HEK293 (cell line): ENCODE results near the gene CCDC43.
"Not testable (repeated sequence)": the region's sequence is repeated elsewhere in the genome, so short reads cannot be mapped to it uniquely, and the experiment has no call there.

Experiments
- CTCF ChIA-PET: fragments of 350-600 bp; formaldehyde crosslinking; extraction: SDS; loops from one replicate; lab custom pipeline; 2021; ENCODE audit warnings: antibody characterized with exemption; lab: Yijun Ruan, JAX
- POLR2A ChIA-PET: fragments of 300-600 bp; formaldehyde crosslinking; extraction: SDS; loops from one replicate; lab custom pipeline; 2020; ENCODE audit warnings: antibody characterized with exemption, inconsistent platforms; lab: Yijun Ruan, JAX
- H3K27ac ChIP-seq: fragments of 200-500 bp; sonication (Bioruptor generic); 2 replicates; pipeline ENCODE4 v1.5.1; 2014; ENCODE audit warnings: low read depth, low read length, control low read depth, inconsistent platforms; ENCODE audit errors: extremely low read depth
- H3K36me3 ChIP-seq, 2 experiments: fragments of 200-500 bp in 1 of 2; sonication (Bioruptor generic) in 1 of 2; 1 replicate in 1 of 2; 2 replicates in 1 of 2; pipeline ENCODE4 v1.5.1; 2014 to 2017; ENCODE audit warnings: inconsistent platforms in 2 of 2, low read length in 2 of 2; ENCODE audit not compliant: control insufficient read depth in 2 of 2, insufficient read depth in 1 of 2
- H3K4me1 ChIP-seq: fragments of 200-500 bp; sonication (Bioruptor generic); 2 replicates; pipeline ENCODE4 v1.5.1; 2014; ENCODE audit warnings: mild to moderate bottlenecking, low read length, inconsistent platforms; ENCODE audit not compliant: control insufficient read depth, insufficient read depth
- H3K4me3 ChIP-seq: 2 replicates; pipeline ENCODE4 v1.5.1; 2011; ENCODE audit warnings: low read depth, mild to moderate bottlenecking, control low read depth, low read length, moderate library complexity
- H3K9me3 ChIP-seq: fragments of 200-500 bp; sonication (Bioruptor generic); 2 replicates; pipeline ENCODE4 v1.5.1; 2014; ENCODE audit warnings: low read depth, low read length, inconsistent platforms; ENCODE audit not compliant: control insufficient read depth, insufficient read depth
- FEZF1 ChIP-seq: fragments of 450-650 bp; formaldehyde crosslinking; IDR thresholded peaks from 2 replicates; pipeline ENCODE4 v1.5.1; 2016; ENCODE audit warnings: missing biosample characterization, missing genetic modification characterization
- KLF7 ChIP-seq: fragments of 450-650 bp; formaldehyde crosslinking; IDR thresholded peaks from 2 replicates; pipeline ENCODE4 v1.5.1; 2016; ENCODE audit warnings: missing biosample characterization, missing genetic modification characterization, borderline replicate concordance
- SETDB1 ChIP-seq: IDR thresholded peaks from one replicate; pipeline ENCODE4 v1.6.1; 2017; ENCODE audit warnings: mild to moderate bottlenecking, low read length, moderate library complexity, mixed read lengths; ENCODE audit not compliant: insufficient read length
- WT1 ChIP-seq: fragments of 450-650 bp; formaldehyde crosslinking; IDR thresholded peaks from 2 replicates; pipeline ENCODE4 v1.5.1; 2016; ENCODE audit warnings: missing biosample characterization, missing genetic modification characterization
- ZBTB8A ChIP-seq: fragments of 450-650 bp; formaldehyde crosslinking; IDR thresholded peaks from 2 replicates; pipeline ENCODE4 v1.5.1; 2016; ENCODE audit warnings: missing biosample characterization, missing genetic modification characterization
- ZNF10 ChIP-seq: fragments of 450-650 bp; formaldehyde crosslinking; IDR thresholded peaks from 2 replicates; pipeline ENCODE4 v1.5.1; 2017; ENCODE audit warnings: missing biosample characterization, missing genetic modification characterization
- ZNF394 ChIP-seq: fragments of 450-650 bp; formaldehyde crosslinking; IDR thresholded peaks from 2 replicates; pipeline ENCODE4 v1.5.1; 2016; ENCODE audit warnings: missing biosample characterization, missing genetic modification characterization, mild to moderate bottlenecking, moderate library complexity, borderline replicate concordance
- ZNF555 ChIP-seq: fragments of 450-650 bp; formaldehyde crosslinking; conservative IDR thresholded peaks from 2 replicates; pipeline ENCODE4 v1.5.1; 2017; ENCODE audit warnings: missing biosample characterization, mild to moderate bottlenecking, missing genetic modification characterization, inconsistent platforms
- ZNF621 ChIP-seq: fragments of 450-650 bp; formaldehyde crosslinking; IDR thresholded peaks from 2 replicates; pipeline ENCODE4 v1.5.1; 2017; ENCODE audit warnings: missing biosample characterization, missing genetic modification characterization
- ZNF654 ChIP-seq: fragments of 450-650 bp; formaldehyde crosslinking; IDR thresholded peaks from 2 replicates; pipeline ENCODE4 v1.5.1; 2016; ENCODE audit warnings: low read depth, missing biosample characterization, missing genetic modification characterization
- ZNF660 ChIP-seq: fragments of 450-650 bp; IDR thresholded peaks from 2 replicates; pipeline ENCODE4 v1.5.1; 2018; ENCODE audit warnings: missing biosample characterization, mild to moderate bottlenecking, missing genetic modification characterization
- TF ChIP-seq, protein P1 (sequence below): fragments of 450-650 bp; formaldehyde crosslinking; IDR thresholded peaks from 2 replicates; pipeline ENCODE4 v1.5.1; 2016; ENCODE audit warnings: missing biosample characterization, missing genetic modification characterization
- TF ChIP-seq, protein P2 (sequence below): fragments of 450-650 bp; formaldehyde crosslinking; IDR thresholded peaks from 2 replicates; pipeline ENCODE4 v1.5.1; 2017; ENCODE audit warnings: missing biosample characterization, missing genetic modification characterization
- TF ChIP-seq, protein P3 (sequence below): fragments of 450-650 bp; formaldehyde crosslinking; IDR thresholded peaks from 2 replicates; pipeline ENCODE4 v1.5.0; 2017; ENCODE audit warnings: missing biosample characterization, missing genetic modification characterization, borderline replicate concordance
- TF ChIP-seq, protein P4 (sequence below): fragments of 450-650 bp; formaldehyde crosslinking; IDR thresholded peaks from 2 replicates; pipeline ENCODE4 v1.5.1; 2017; ENCODE audit warnings: missing biosample characterization, missing genetic modification characterization

CCDC43 gene

DNA sequence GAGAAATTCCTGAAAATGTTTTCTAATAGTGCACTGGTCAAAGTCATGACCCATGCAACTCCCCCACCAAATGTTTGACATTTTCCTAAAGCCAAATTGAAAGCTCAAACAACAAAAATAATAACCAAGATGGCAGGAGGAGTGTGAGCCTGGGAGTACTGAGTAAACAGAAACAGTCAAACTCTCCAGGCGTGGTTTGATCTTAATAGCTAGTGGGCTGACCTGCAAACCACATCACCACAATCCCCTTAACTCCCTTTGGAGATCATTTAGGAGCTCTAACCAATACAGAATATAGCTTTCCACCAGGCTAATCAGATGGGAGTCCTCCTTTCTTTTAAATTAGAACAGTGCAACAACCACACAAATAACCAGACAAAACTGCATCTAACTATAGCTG is 52.5 kb downstream of the CCDC43 start:
- no peak overlapping the region for H3K27ac ChIP-seq
- H3K4me1 ChIP-seq = no peaks in the 10 kb centered on the region
- ChIA-PET CTCF (interaction anchor here (0.6 to 3.9 kb wide), 28 partner anchors 9 to 693 kb away, joined by 3 to 86 read pairs (median 3); partner anchors contain the start of genes FAM171A2, FZD2, GPATCH8 and MEIOC), POLR2A (interaction anchor here (1.1 to 1.7 kb wide), 2 partner anchors 27 to 80 kb away, joined by 3 read pairs; partner anchors contain the start of gene FZD2)
- no peaks in the 10 kb centered on the region for H3K36me3 ChIP-seq
- no peaks in the 10 kb centered on the region for H3K9me3 ChIP-seq
- TF ChIP-seq WT1 (tag by site-specific recombination) (peak; percentile 69; the same call in 1 of the 2 replicates), ZNF394 (tag by site-specific recombination) (no peak)
- TF ChIP-seq, all 188 proteins: peak for 1
- no peak overlapping the region for H3K4me3 ChIP-seq

DNA sequence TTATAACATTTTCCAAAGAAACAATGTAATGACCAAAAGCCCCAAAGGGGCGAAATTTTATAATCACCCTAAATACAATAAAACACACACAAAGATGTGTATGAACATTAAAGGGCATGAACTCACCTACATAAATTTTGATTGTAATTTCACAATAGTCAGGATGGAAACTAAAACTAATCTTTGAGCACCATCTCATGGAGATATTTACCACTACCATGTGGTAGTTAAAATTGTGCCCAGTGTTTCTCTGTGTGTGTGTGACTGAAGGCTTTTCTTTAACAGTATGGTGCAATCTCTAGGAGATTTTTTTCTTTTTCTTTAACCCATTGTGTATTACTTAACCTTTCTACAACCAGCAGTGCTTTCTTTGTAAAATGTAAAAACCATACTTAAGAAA is 53.0 kb downstream of the CCDC43 start:
- H3K27ac ChIP-seq = no peak overlapping the region
- ChIA-PET CTCF (interaction anchor here (0.6 to 3.9 kb wide), 14 partner anchors 9 to 693 kb away, joined by 3 to 86 read pairs (median 3); partner anchors contain the start of genes FAM171A2, FZD2 and MEIOC), POLR2A (interaction anchor here (1.1 to 1.7 kb wide), 2 partner anchors 26 to 80 kb away, joined by 3 read pairs; partner anchors contain the start of gene FZD2)
- TF ChIP-seq ZNF654 (tag by site-specific recombination) = peak; percentile 66
- no peak for TF ChIP-seq ZBTB8A (tag by site-specific recombination)
- TF ChIP-seq, protein P1, sequence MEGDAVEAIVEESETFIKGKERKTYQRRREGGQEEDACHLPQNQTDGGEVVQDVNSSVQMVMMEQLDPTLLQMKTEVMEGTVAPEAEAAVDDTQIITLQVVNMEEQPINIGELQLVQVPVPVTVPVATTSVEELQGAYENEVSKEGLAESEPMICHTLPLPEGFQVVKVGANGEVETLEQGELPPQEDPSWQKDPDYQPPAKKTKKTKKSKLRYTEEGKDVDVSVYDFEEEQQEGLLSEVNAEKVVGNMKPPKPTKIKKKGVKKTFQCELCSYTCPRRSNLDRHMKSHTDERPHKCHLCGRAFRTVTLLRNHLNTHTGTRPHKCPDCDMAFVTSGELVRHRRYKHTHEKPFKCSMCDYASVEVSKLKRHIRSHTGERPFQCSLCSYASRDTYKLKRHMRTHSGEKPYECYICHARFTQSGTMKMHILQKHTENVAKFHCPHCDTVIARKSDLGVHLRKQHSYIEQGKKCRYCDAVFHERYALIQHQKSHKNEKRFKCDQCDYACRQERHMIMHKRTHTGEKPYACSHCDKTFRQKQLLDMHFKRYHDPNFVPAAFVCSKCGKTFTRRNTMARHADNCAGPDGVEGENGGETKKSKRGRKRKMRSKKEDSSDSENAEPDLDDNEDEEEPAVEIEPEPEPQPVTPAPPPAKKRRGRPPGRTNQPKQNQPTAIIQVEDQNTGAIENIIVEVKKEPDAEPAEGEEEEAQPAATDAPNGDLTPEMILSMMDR (tag by site-specific recombination) = peak; percentile 63; the same call in 1 of the 2 replicates
- no peak for TF ChIP-seq ZNF10
- peak; percentile 22; the same call in 1 of the 2 replicates for TF ChIP-seq ZNF660
- H3K36me3 ChIP-seq = no peaks in the 10 kb centered on the region
- no peak overlapping the region for H3K4me3 ChIP-seq
- no peaks in the 10 kb centered on the region for H3K9me3 ChIP-seq
- no peaks in the 10 kb centered on the region for H3K4me1 ChIP-seq

DNA sequence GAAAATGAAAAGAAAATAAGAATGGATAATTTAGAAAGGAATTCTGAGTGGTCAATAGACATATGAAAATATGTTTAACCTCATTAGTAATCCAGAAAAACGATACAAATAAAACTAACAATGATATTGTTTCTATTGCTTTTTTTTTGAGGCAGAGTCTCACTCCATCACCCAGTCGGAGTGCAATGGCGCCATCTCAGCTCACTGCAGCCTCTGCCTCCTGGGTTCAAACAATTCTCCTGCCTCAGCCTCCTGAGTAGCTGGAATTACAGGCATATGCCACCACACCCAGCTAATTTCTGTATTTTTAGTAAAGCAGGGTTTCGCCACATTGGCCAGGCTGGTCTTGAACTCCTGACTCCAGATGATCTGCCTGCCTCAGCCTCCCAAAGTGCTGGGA is 55.2 kb downstream of the CCDC43 start:
- H3K4me3 ChIP-seq, H3K4me1 ChIP-seq, POLR2A ChIA-PET, H3K9me3 ChIP-seq, H3K27ac ChIP-seq, H3K36me3 ChIP-seq: not testable (repeated sequence)
- CTCF ChIA-PET = interaction anchor here (0.6 to 6.8 kb wide), 6 partner anchors 13 to 111 kb away, joined by 3 to 100 read pairs (median 4); partner anchors contain the start of gene MEIOC
- TF ChIP-seq, protein P1 (tag by site-specific recombination) = 0 out of 2 replicates have a peak, but pooled peaks have one; percentile 29

DNA sequence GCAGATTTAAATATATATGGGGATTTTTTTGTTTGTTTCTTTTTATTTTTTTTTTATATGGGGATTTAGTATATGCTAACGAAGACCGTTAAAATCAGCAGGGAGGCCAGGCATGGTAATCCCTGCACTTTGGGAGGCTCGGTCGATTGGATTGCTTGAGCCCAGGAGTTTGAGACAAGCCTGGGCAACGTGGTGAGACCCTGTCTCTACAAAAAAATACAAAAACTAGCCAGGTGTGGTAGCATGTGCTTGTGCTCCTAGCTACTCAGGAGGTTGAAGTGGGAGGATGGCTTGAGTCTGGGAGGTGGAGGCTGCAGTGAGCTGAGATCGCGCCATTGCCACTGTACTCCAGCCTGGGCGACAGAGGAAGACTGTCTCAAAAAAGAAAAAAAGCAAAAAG is 55.6 kb downstream of the CCDC43 start:
- H3K4me3 ChIP-seq = no peak overlapping the region
- ChIA-PET POLR2A (no interaction called here), CTCF (interaction anchor here (0.6 to 6.8 kb wide), 5 partner anchors 12 to 103 kb away, joined by 3 to 100 read pairs (median 4); no protein-coding TSS in a partner anchor)
- TF ChIP-seq ZNF555 (tag by site-specific recombination) = no peak
- TF ChIP-seq KLF7 (tag by site-specific recombination) = no peak
- TF ChIP-seq ZNF621 (tag by site-specific recombination) = no peak
- no peak for TF ChIP-seq FEZF1 (tag by site-specific recombination)
- TF ChIP-seq, protein P2, sequence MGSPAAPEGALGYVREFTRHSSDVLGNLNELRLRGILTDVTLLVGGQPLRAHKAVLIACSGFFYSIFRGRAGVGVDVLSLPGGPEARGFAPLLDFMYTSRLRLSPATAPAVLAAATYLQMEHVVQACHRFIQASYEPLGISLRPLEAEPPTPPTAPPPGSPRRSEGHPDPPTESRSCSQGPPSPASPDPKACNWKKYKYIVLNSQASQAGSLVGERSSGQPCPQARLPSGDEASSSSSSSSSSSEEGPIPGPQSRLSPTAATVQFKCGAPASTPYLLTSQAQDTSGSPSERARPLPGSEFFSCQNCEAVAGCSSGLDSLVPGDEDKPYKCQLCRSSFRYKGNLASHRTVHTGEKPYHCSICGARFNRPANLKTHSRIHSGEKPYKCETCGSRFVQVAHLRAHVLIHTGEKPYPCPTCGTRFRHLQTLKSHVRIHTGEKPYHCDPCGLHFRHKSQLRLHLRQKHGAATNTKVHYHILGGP (tag by site-specific recombination) = no peak
- no peak for TF ChIP-seq SETDB1
- TF ChIP-seq, protein P3, sequence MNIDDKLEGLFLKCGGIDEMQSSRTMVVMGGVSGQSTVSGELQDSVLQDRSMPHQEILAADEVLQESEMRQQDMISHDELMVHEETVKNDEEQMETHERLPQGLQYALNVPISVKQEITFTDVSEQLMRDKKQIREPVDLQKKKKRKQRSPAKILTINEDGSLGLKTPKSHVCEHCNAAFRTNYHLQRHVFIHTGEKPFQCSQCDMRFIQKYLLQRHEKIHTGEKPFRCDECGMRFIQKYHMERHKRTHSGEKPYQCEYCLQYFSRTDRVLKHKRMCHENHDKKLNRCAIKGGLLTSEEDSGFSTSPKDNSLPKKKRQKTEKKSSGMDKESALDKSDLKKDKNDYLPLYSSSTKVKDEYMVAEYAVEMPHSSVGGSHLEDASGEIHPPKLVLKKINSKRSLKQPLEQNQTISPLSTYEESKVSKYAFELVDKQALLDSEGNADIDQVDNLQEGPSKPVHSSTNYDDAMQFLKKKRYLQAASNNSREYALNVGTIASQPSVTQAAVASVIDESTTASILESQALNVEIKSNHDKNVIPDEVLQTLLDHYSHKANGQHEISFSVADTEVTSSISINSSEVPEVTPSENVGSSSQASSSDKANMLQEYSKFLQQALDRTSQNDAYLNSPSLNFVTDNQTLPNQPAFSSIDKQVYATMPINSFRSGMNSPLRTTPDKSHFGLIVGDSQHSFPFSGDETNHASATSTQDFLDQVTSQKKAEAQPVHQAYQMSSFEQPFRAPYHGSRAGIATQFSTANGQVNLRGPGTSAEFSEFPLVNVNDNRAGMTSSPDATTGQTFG (tag by site-specific recombination) = no peak
- TF ChIP-seq, protein P4, sequence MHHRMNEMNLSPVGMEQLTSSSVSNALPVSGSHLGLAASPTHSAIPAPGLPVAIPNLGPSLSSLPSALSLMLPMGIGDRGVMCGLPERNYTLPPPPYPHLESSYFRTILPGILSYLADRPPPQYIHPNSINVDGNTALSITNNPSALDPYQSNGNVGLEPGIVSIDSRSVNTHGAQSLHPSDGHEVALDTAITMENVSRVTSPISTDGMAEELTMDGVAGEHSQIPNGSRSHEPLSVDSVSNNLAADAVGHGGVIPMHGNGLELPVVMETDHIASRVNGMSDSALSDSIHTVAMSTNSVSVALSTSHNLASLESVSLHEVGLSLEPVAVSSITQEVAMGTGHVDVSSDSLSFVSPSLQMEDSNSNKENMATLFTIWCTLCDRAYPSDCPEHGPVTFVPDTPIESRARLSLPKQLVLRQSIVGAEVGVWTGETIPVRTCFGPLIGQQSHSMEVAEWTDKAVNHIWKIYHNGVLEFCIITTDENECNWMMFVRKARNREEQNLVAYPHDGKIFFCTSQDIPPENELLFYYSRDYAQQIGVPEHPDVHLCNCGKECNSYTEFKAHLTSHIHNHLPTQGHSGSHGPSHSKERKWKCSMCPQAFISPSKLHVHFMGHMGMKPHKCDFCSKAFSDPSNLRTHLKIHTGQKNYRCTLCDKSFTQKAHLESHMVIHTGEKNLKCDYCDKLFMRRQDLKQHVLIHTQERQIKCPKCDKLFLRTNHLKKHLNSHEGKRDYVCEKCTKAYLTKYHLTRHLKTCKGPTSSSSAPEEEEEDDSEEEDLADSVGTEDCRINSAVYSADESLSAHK = no peak

More for the DNA sequence above, 55.6 kb downstream of the CCDC43 start:
- Histone ChIP-seq H3K36me3 (no peaks in the 10 kb centered on the region), H3K9me3 (no peaks in the 10 kb centered on the region), H3K4me1 (no peaks in the 10 kb centered on the region), H3K27ac (no peak overlapping the region)
